Measurements from ENCODE around the gene HOXC11.
A peak's percentile ranks its signal among the peaks of the same experiment; 100 is the strongest.

HOXC11 gene

DNA sequence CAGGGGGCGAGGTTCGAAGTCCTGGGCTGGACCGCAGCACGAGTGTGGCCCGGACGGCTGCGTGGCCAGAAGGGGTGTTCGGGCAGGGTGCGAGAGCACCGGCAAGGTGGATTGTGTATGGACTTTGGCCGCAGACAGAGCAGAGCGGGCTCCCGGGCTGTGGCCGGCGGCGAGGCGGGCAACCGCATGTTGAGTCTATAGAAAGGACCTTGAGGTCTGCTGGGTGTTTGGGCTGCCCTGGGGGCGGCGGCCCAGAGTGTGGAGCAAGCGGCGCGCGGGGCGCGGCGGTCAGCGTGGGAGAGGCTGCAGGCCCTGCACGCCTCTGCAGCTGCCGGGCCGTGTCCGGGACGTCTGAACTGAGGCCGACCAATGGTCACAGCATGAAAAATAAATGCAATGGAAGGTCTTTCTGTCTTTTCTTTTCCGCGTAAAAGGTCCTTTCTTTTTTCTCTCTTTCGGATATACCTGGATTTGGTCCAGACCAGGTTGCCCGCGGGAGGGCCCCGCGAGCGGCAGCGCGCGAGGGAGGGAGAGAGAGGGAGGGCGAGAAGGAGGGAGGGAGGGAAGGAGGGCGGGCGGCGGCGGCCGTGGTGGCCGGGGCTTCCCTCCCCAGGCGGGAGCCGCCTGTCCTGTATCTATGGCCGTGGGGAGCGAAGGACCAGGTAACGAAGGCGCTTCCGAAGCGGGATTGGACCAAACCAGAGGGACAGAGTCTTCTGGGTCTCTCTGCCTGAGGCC, 21.5 kb downstream of the HOXC11 start:
- DNase-seq (ENCODE audit: insufficient read length) (no peak), FAIRE-seq (no peak)
- TF ChIP-seq POLR2AphosphoS5 (IDR thresholded peaks at IDR 0.05; ENCODE audit: low read depth, low read length), result no peak
- TF ChIP-seq POLR2A (IDR thresholded peaks at IDR 0.05; ENCODE audit: low read depth, low read length), result no peak
- no peak for TF ChIP-seq TAF1 (IDR thresholded peaks at IDR 0.05; ENCODE audit: borderline replicate concordance, low read depth, low read length)

GRCh38 chr12:53995002-53995377, 22.1 kb downstream of the HOXC11 start:
- FAIRE-seq (no peak), DNase-seq (ENCODE audit: insufficient read length) (no peak)
- no peak for TF ChIP-seq POLR2AphosphoS5 (IDR thresholded peaks at IDR 0.05; ENCODE audit: low read depth, low read length)
- no peak for TF ChIP-seq POLR2A (IDR thresholded peaks at IDR 0.05; ENCODE audit: low read depth, low read length)
- TF ChIP-seq TAF1 (IDR thresholded peaks at IDR 0.05; ENCODE audit: borderline replicate concordance, low read depth, low read length), result no peak

GRCh38 chr12:53995378-53996239, 22.7 kb downstream of the HOXC11 start:
- FAIRE-seq (peak; percentile 61), DNase-seq (ENCODE audit: insufficient read length) (no peak)
- TF ChIP-seq POLR2AphosphoS5 (IDR thresholded peaks at IDR 0.05; ENCODE audit: low read depth, low read length), result no peak
- no peak for TF ChIP-seq TAF1 (IDR thresholded peaks at IDR 0.05; ENCODE audit: borderline replicate concordance, low read depth, low read length)
- no peak for TF ChIP-seq POLR2A (IDR thresholded peaks at IDR 0.05; ENCODE audit: low read depth, low read length)

- DNase-seq (ENCODE audit: insufficient read length) (no peak), FAIRE-seq (peak; percentile 84)
- no peak for TF ChIP-seq POLR2A (IDR thresholded peaks at IDR 0.05; ENCODE audit: low read depth, low read length)
- no peak for TF ChIP-seq POLR2AphosphoS5 (IDR thresholded peaks at IDR 0.05; ENCODE audit: low read depth, low read length)
- TF ChIP-seq TAF1 (IDR thresholded peaks at IDR 0.05; ENCODE audit: borderline replicate concordance, low read depth, low read length), result no peak
Observed at GRCh38 chr12:53996240-53997203, 23.6 kb downstream of the HOXC11 start.

GRCh38 chr12:53997204-53998109, 24.5 kb downstream of the HOXC11 start:
- TF ChIP-seq POLR2A (IDR thresholded peaks at IDR 0.05; ENCODE audit: low read depth, low read length) (no peak), TAF1 (IDR thresholded peaks at IDR 0.05; ENCODE audit: borderline replicate concordance, low read depth, low read length) (no peak), POLR2AphosphoS5 (IDR thresholded peaks at IDR 0.05; ENCODE audit: low read depth, low read length) (no peak)
- DNase-seq (ENCODE audit: insufficient read length) (no peak), FAIRE-seq (no peak)

DNA sequence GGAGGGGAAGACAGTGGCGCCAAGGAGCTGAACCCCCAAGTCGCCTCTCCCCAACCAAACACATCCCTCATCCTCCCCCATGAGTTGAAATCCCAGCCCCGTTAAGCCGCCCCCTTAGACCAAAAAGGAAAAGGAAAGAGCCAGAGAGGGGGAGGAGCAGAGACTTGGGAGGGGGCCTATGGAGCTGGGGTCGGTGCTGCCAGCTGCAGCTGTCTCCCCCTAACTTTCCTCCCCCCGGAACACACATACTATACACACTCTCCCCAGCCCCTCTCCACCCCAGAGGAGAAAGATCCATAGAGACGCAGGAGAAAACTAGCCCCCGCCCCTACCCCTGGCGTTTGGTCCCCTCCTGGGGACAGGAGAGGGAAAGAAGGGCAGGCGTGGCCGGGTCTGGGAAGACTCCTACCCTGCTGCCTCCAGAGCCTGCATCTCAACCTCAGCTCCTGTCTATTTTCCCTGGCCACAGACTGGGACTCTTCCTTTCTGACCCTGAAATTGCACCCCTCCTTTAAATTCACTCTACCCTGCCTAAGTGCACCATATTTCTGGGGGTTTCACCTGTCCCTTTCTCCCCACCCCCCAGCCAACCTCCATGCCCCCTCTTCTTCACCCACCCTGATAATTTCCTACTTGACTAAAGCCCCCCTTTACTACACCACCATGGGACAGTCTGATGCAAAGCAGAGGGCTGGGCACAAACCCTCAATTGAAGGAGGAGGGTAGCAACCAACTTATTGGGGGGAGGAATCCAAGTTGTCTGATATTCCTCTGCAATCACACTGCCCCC, 25.4 kb downstream of the HOXC11 start:
- DNase-seq (ENCODE audit: insufficient read length) (no peak), FAIRE-seq (no peak)
- TF ChIP-seq POLR2A (IDR thresholded peaks at IDR 0.05; ENCODE audit: low read depth, low read length) (no peak), TAF1 (IDR thresholded peaks at IDR 0.05; ENCODE audit: borderline replicate concordance, low read depth, low read length) (no peak), POLR2AphosphoS5 (IDR thresholded peaks at IDR 0.05; ENCODE audit: low read depth, low read length) (no peak)

GRCh38 chr12:53998900-53999236, 25.9 kb downstream of the HOXC11 start:
- DNase-seq (ENCODE audit: insufficient read length) (no peak), FAIRE-seq (no peak)
- TF ChIP-seq TAF1 (IDR thresholded peaks at IDR 0.05; ENCODE audit: borderline replicate concordance, low read depth, low read length) (no peak), POLR2A (IDR thresholded peaks at IDR 0.05; ENCODE audit: low read depth, low read length) (no peak), POLR2AphosphoS5 (IDR thresholded peaks at IDR 0.05; ENCODE audit: low read depth, low read length) (no peak)

DNA sequence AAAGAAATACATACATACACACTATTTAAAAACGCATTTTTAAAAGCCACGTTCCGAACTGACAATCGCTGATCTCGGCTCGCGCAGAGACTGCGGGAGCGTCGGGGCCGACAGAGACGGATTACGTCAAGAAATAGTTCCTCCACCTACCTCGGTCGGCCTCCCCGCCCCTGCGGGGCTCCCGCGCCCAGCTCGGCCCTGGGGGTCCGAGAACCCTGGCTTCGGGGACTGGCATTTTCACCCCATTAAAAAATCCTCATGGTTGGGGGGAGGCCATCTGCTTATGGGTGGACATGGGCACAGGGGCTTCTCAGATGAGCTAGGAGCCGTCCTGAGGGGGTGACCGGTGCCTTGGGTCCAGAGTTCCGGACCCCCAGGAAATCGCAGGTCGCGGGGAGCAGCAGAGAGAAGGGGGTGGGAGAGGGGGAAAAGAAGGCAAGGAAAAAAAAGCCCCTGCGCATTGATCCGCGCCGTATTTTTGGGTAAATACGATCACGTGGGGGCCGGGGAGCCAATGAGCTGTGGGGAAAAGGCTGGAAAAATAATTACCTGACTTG, 26.7 kb downstream of the HOXC11 start:
- FAIRE-seq (no peak), DNase-seq (ENCODE audit: insufficient read length) (no peak)
- TF ChIP-seq POLR2AphosphoS5 (IDR thresholded peaks at IDR 0.05; ENCODE audit: low read depth, low read length), result no peak
- TF ChIP-seq POLR2A (IDR thresholded peaks at IDR 0.05; ENCODE audit: low read depth, low read length), result no peak
- no peak for TF ChIP-seq TAF1 (IDR thresholded peaks at IDR 0.05; ENCODE audit: borderline replicate concordance, low read depth, low read length)

Data from GM12892 (cell line).